Subcutaneous adipose tissue (tissue), 4 donors: Measurements from ENCODE around the gene TBC1D1. TPM values are rescaled to one million over a fixed set of nuclear protein-coding genes. Genes with fewer than 3 reads are reported as not detected.

Experiments
- CTCF ChIP-seq: fragments of 450-650 bp; IDR thresholded peaks from one replicate; pipeline ENCODE4 v1.5.1; 2016; ENCODE audit warnings: low read depth, mild to moderate bottlenecking, control low read depth, antibody characterized with exemption, moderate library complexity
- total RNA-seq, 4 donors: library from RNA; depleted of rRNA; stranded (reverse); fragments of >200 nt; gene quantifications; one replicate each; pipeline ENCODE4 v1.1.0, GENCODE V29; 2016

Gene TBC1D1
- total RNA-seq, 4 donors from 2014 or later, result 60.3 to 123 (median 87.6) TPM

GRCh38 chr4:38060829-38061431 lies 170.0 kb downstream of the TBC1D1 start:
- TF ChIP-seq CTCF, result no peak

- no peak for TF ChIP-seq CTCF
Measured at GRCh38 chr4:38062088-38062775, 171.3 kb downstream of the TBC1D1 start.

- TF ChIP-seq CTCF, result no peak
Measured at GRCh38 chr4:38062776-38063097, 171.9 kb downstream of the TBC1D1 start.

GRCh38 chr4:38065176-38065575 lies 174.3 kb downstream of the TBC1D1 start:
- TF ChIP-seq CTCF, result no peak

GRCh38 chr4:38065900-38066299 lies 175.0 kb downstream of the TBC1D1 start:
- TF ChIP-seq CTCF, result no peak

GRCh38 chr4:38067499-38067898 lies 176.6 kb downstream of the TBC1D1 start:
- TF ChIP-seq CTCF, result no peak

GRCh38 chr4:38068107-38068506 lies 177.2 kb downstream of the TBC1D1 start:
- no peak for TF ChIP-seq CTCF
